HG02981 (cell line): ENCODE data around the gene DUSP28.
"Not testable (repeated sequence)": the region's sequence is repeated elsewhere in the genome, so short reads cannot be mapped to it uniquely, and the experiment has no call there.

Experiments
- ATAC-seq: cut with Tn5 transposase; IDR thresholded peaks from one replicate; pipeline ENCODE4 v1.9.1; 2021; ENCODE audit warnings: mild to moderate bottlenecking, moderate library complexity; ENCODE audit not compliant: unreplicated experiment

Gene DUSP28

GRCh38 chr2:240558236-240558761 lies 1.9 kb upstream of the DUSP28 start:
- no peak for ATAC-seq

GRCh38 chr2:240559286-240559685 lies 871 bp upstream of the DUSP28 start:
- no peak for ATAC-seq

GRCh38 chr2:240560480-240561324 lies 545 bp downstream of the DUSP28 start:
- ATAC-seq = peak; percentile 53

- no peak for ATAC-seq
Observed at GRCh38 chr2:240561325-240561971, 1.3 kb downstream of the DUSP28 start.

- ATAC-seq = not testable (repeated sequence)
Observed at GRCh38 chr2:240563231-240563630, 3.1 kb downstream of the DUSP28 start.

GRCh38 chr2:240563951-240564560 lies 3.9 kb downstream of the DUSP28 start:
- no peak for ATAC-seq

GRCh38 chr2:240564561-240565332 lies 4.6 kb downstream of the DUSP28 start:
- ATAC-seq = no peak

GRCh38 chr2:240565333-240566202 lies 5.4 kb downstream of the DUSP28 start:
- peak; percentile 28 for ATAC-seq

- peak; percentile 37 for ATAC-seq
Observed at GRCh38 chr2:240566203-240567136, 6.3 kb downstream of the DUSP28 start.

GRCh38 chr2:240567137-240567871 lies 7.1 kb downstream of the DUSP28 start:
- no peak for ATAC-seq

- ATAC-seq = peak; percentile 31
Observed at GRCh38 chr2:240567872-240568677, 7.9 kb downstream of the DUSP28 start, which contains the start of gene RNPEPL1. TSS of gene RNPEPL1 (plus strand) at chr2:240568484. CDS start at chr2:240568587, 103 bp downstream.

GRCh38 chr2:240568678-240569522 lies 8.7 kb downstream of the DUSP28 start:
- ATAC-seq = peak; percentile 25

GRCh38 chr2:240569523-240569997 lies 9.4 kb downstream of the DUSP28 start:
- no peak for ATAC-seq

GRCh38 chr2:240569998-240570530 lies 9.9 kb downstream of the DUSP28 start:
- ATAC-seq = no peak

GRCh38 chr2:240570531-240571313 lies 10.6 kb downstream of the DUSP28 start:
- no peak for ATAC-seq
